Activated T-cell treated with anti-CD3 and anti-CD28 coated beads for 24 hours (primary cell): ENCODE results near the gene EPAS1.

ENCODE experiments used
- DNase-seq: peaks from one replicate; pipeline ENCODE4 v3.0.0-alpha.2; 2020; ENCODE audit warnings: low read depth

Gene EPAS1

DNA sequence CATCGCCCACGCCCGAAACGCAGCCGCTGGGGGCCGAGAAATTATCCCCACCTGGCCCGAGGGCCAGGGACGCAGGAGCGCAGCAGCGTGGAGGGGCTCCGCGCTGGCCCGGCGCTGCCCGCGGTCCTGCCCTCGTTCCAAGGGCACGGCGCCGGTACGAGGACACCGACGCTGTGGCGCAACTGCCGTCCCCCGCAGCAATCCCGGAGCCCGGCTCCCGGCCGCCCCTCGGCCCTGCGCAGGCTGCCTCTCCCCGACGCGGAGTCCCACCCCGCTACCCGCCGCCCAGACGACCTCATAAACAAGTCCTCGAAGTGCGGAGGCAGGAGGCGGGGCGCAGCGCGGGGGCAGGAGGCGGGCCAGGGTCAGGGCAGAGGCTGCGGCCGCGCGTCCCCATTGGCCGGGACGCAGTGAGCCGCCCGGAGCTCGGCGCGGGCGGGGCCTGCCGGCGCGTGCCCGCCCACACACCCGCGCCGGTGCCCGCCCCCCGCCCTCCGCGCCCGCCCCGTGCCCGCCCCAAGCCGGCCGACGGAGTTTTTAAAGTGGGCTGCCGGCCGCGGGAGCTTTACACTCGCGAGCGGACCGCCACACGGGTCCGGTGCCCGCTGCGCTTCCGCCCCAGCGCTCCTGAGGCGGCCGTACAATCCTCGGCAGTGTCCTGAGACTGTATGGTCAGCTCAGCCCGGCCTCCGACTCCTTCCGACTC lies at the start of gene EPAS1:
Gene EPAS1, plus strand, starts transcription at position 568 of the 706 bp plus-strand sequence. CDS start 505 bp downstream, outside the sequence.
- peak; percentile 65 for DNase-seq

DNA sequence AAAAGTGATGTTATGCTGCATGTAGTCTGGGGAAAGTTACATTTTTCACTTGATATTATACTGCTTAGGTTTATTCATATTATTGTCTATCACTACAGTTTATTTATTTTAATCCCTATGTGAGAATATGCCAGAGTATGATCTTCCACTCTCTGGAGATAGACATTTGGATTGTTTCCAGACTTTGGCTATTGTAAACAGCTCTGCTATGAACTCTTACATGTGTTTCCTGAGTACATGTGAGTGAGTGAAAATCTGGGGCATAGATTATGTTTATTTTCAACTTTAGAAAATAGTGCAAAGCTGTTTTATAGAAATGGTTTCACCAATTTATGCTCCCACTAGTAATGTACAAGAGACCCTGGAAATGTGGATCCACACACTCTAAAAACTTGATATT lies 49.0 kb upstream of the EPAS1 start:
- no peak for DNase-seq

DNA sequence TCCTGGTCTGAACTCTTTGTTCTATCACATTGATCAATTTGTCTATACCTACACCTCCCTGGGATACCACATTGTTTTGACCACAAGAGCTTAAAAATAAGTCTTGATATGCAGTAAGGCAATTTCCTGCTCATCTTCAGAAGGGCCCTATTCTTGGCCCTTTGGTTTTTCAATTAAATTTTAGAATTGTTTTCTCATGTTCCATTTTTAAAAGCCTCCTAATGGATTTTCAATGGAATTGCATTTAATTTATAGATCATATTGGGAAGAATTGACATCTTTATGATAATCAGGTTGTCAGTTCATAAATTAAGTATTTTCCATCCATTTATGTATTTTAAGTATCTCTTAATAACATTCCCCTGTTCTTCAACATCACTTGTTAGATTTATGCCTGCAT lies 47.6 kb upstream of the EPAS1 start:
- no peak for DNase-seq

DNA sequence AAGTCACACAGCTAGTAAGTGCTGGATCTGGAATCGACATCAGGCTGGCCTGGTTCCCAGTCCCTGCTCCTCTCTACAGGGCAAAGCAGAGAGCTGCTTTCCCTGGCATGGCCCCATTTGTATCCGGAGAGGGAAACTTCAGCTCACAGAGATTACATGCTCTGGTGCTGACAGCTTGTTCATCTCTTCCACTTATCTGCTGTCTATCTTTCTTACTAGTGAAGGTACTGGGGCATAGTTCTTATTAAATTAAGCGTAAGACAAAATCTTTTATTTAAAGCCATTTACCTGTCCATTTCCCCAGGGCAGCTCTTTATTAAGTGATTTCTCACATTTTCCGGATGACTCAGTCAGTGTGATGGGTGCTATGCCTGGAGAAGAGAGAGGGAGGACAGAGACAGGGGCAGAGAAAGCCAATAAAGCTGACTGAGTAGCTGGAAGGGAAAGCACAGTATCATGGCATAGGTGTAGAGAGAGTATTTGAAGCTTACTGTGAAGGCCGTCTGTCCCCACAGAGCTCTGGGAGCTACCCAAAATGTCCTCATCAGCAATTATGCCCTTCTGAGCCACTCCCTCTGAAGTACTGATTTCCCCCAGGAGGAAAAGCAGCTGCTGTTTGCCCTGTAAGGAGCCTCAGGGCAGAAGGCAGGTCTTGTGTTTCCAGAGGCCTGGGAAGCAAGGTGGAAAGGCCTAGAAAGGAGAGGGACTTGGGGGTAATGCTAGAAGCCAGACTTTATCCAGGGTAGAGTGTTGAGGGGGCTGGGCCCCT lies 44.1 kb upstream of the EPAS1 start:
- no peak for DNase-seq

DNA sequence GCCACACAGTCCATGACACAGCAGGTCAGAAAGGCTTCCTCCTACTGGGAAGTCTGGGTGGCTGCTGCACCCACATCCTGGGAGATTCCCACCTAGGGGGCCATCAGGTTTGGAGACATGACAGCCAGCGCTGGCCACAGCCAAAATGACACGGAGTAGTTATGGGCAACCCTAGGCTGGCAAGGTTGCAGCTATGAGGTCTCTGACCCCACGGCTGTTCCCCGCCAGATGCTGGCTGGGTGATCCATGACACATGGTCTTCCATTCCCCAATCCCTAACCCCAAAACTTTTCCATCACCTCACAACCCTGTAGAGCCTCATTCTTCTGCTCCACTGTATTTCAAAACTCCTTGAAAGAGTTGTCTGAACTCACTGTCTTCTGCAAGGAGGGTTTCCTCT lies 42.7 kb upstream of the EPAS1 start:
- no peak for DNase-seq

DNA sequence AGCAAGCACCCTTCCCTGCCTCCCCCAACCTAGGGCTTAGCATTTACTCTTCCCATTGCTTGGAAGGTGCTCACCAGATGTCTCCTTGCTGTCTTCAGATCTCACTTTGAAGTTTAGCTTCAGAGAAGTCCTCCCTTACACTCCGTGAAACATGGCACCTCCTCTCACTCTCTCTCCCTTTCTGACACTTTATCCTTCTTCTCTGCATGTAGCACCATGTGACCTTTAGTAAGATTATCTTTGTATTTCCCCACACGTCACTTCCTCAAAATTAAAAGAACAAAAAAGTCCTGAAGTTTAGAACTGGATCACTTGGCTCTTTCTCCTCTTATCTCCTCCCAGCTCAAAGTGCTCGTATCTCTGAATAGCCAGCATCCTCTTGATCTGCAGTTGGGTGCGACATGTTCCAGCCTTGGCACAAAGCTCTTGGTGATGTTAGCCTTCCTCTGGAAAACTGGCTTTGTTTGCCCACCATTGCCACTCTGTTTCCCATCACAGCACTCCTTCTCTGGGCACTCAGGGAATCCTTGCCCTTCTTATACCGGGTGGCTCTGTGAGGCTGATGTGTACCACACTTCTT lies 40.6 kb upstream of the EPAS1 start:
- no peak for DNase-seq

DNA sequence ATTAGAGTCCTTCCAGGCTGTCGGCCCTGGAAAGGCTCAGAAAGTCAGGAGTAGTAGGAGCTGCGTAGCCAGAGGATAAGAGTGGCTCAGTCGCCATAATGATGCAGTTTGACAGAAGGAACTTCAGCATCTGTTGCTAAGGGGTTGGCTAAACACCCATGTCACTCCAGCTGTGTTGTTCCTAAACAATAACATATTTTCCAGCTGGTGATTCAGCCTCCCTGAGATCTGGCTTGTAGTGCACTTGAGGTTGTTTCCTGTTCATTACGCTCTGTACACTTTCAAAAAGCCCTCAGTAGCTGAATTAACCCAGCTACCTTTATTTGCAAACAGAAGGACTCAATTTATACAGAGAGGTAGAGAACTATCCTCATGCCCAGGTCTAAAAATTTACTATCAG lies 39.7 kb upstream of the EPAS1 start:
- DNase-seq = no peak

DNA sequence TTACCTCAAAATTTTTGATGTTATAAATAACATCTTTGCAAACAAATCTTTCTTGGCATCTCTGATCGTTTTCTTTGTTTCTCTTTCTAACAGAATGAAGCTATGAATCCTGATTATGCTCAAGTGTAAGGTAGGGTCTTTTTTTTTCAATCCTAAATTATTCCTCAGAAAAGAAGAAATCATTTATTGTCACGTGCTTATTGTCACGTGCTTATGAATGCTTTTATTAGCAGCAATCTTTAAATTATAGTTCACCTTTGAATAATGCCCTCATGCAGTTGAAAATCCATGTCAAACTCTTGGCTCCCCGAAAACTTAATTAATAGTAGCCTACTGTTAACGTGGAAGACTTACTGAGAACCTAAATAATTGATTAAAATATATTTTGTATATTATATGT lies 39.2 kb upstream of the EPAS1 start:
- DNase-seq = no peak

DNA sequence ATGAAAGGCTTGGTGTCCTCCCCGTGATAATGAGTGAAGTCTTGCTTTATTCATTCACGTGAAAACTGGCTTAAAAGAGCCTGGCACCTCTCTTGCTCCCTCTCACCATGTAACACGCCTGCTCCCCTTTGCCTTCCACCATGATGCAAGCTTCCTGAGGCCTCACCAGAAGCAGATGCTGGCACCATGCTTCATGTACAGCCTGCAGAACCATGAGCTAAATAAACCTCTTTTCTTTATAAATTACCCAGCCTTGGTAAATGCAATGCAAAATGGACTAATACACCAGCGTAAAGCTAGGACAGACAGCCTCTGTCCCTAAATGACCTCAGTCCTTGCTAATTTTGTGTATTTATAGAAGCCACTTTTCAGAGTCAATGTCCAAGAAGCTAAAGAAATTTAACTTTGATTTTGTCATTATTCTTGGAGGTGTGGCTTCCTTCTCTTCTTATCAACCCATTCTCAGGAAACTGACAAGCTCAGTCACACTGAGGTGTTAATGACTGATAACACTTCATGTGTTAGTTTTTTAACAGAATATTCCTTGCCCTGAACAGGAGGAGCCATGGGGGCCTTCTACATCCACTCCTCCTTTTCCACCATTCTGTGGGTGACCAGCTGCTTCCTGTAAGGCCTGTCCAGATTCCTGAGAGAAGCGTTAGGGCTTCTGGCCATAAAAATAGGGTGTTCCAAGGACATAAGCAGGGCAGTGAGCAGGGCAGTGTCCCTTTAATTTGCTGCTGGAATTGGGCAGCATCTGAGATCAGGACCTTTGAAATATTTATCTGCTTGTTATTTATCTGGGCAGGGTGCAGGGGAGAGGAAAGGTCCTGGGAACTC lies 38.0 kb upstream of the EPAS1 start:
- DNase-seq = no peak

DNA sequence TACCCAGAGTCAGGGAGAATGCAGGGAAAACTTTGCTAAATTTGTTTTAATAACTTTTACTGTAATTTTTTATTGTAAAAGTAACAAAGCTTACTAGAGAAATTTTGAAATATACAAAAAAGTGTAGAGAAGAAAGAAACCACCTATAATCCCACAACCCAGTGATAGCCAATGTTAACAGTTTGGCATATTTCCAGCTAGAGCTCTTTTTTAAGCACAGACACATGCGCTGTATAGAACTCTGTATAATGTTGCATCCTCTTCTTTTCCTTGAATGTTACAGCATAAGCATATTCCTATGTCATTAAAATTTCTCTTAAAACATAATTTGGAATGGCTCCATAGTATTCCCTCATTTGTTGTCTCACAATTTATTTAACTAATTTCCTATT lies 37.4 kb upstream of the EPAS1 start:
- no peak for DNase-seq

DNA sequence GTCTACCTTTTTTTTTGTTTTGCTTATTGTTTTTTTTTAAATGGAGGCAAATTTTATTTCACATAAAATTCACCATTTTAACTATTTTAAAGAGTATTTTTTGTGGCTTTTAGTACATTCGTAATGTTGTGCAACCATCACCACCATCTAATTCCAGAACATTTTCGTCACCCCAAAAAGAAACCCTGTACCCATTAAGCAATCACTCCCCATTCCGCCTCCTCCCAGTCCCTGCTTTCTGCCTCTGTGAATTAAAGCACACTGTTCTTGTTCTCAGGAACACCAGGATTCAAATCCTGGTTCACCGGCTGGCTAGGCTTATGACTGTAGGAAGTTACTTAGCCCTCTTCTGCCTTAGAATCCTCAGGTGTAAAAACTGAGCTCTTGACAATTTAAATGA lies 36.9 kb upstream of the EPAS1 start:
- no peak for DNase-seq

DNA sequence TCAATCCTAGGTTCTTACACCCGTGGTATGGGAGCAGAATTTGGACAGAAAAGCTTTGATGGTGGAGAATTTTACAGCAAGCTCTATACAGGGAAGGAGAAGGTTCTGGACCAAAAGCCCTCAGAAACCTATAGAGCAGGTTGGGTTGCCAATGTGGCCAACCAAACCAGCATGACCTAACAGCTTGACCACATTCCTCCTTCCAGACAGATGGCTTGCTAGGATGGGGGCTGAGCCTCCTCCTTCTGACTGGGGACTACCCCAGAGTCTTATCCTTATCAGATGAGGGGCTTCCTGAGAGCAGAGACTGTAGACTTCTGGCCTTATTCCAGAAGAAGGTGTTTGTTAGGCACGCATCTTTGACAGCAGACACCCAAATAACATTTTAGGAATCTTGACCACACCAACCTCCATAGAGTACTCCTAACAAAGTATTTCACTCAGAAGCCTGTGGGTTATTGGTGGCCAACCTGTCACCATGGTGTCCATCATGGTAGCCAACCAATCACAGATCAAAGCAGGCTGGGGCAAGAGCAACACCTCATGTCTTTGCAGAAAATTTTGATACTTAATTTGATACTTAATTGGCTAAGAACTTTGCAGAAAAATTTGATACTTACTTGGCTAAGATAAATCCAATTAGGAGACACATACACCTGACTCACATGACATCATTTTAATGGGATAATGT lies 34.8 kb upstream of the EPAS1 start:
- no peak for DNase-seq

DNA sequence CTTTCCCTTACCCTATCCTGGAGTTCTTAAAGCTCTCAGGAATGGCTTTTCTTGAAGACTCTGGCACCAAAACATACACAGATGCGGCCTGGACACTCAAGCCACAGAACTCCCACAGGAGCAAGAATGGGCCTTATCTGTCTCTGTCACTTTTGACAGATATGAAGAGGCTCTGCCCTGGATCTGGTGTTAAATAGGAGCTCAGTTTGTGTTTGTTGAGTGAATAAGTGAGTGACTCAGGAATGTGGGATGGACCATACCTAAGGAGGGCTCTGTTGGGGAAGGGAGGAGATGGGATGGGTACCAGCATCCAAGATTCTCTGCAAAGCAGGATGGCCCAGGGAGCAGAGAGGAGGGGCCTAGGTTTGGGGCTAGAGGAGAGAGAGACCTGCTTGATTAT lies 33.9 kb upstream of the EPAS1 start:
- DNase-seq = no peak

DNA sequence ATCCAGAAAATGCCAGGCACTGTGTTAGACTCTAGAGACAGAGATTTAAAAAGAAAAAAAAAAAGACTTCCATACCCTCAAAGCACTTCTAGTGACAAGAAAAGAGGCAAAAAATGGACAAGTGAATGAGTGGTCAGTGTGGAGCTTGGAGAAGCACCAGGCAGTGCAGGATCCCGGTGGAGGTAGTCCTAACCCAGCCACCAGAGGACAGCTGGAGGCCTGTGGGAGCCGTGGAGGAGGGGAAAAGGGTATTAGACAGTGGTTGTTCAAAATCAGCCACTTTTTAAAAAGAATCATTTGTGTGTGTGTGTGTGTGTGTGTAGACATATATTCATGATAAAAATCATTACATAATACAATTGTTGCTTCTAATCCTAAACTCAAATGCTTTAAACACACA lies 32.8 kb upstream of the EPAS1 start:
- no peak for DNase-seq

DNA sequence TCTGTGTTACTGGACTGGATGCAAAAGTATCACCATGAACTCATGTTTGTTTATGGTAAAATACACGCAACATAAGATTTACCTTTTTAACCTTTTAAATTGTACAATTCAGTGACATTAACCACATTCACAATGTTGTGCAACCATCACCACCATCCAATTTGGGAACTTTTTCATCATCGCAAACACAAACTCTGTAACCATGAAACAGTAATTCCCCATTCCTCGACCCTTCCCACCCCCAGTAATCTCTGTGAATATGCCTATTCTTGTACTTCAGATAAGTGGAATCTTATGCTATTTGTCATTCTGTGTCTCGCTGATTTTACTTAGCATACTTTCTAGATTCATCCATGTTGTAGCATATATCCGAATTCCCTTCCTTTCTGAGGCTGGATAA lies 31.1 kb upstream of the EPAS1 start:
- DNase-seq = no peak

DNA sequence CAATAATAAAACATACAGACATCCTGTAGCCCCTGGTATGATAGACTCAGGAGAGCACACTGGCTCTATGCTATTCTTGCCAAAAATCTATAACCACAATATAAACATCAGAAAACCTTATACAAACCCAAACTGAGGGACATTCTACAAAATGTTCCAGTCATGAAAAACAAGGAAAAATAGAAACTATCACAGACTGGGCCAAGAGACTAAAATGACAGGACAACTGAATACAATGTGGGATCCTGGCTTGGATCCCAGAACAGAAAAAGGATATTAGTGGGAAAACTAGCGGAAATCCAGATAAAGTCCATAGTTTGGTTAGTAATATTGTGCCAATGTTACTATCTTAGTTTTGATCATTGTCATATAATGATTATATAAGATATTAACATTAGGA lies 29.6 kb upstream of the EPAS1 start:
- DNase-seq = no peak

DNA sequence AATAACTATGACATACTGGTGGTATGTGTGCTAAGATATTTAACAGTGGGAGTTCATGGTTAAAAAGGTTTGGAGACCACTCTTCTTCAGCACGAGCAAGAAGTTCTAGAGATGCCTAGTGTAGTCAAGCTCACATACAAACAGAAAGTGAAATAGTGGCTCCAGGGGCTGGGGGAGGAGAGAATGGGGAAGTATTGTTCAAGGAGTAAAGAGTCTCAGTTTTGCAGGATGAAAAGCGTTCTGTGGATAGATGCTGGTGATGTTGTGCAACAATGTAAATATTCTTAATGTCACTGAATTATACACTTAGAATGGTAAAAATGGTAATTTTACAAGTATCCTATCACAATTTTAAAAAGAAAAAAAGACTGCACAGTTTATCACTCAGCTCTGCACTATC lies 29.0 kb upstream of the EPAS1 start:
- no peak for DNase-seq

DNA sequence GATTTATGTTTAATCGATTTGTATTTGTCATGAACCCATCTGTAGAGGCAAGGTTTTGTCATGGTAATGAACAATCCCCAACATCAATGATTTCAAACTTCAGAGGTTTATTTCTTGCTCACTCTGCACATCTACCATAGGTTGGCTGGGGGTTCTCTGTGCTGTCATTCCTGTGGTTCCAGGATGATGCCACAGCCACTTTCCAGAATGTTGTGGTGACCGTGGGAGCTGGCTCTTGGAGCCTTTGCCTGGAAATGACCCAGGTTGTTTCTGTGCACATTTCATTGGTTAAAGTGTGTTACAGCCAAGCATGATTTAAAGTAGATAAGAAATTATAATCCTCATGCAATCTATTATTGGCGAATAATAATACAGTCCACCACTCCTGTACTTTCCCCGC lies 28.2 kb upstream of the EPAS1 start:
- no peak for DNase-seq

DNA sequence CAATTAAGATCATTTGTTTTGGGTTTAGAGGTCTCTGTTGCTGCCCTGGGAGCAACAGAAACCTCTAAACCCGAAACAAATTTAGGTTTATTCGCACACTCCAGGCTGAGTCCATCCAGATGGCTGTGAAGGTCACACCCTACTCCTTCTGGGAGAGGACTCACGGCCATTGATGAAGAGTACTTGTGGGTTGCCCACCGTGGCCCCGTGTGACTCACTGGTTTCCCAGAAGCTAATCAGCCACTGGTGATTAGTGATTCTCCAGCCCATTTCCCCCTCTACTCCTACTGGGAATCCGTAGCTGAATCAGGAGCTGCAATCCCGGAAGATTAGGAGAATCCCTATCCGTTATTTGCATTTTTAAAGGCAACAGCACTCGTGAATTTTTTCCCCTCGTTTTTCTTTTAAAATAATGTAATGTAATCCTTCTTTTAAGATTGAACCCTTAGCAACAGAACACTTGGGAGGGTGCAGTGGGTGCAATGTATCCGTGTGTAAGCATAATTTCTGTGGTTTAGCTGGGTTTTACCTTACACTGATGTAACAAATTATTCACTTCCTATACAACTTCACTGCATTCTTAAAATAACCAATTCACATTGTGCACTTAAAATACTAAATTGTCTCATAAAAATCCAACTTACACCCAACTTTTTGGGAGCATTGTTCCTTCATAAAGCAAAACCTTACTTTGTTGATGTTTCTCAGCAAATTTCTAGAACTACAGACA lies 27.5 kb upstream of the EPAS1 start:
- no peak for DNase-seq

DNA sequence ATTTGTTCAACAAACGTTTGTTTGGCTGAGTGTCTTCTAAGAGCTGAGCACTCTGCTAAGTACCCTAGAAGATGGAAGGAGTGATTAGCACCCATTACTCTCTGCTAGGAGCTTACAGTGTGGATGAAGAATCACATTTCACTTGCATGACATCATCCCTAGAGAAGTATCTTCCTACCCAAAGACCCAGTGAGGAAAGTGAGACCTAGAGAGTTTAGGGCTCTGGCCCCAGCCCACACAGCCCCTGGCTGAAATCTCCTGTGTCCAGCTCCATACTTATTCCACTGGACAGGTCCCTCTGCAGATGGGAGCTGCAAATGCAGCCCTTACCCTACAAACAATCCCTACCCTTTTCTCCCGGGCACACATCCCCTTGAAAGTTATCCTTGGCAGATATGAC lies 26.8 kb upstream of the EPAS1 start:
- no peak for DNase-seq

DNA sequence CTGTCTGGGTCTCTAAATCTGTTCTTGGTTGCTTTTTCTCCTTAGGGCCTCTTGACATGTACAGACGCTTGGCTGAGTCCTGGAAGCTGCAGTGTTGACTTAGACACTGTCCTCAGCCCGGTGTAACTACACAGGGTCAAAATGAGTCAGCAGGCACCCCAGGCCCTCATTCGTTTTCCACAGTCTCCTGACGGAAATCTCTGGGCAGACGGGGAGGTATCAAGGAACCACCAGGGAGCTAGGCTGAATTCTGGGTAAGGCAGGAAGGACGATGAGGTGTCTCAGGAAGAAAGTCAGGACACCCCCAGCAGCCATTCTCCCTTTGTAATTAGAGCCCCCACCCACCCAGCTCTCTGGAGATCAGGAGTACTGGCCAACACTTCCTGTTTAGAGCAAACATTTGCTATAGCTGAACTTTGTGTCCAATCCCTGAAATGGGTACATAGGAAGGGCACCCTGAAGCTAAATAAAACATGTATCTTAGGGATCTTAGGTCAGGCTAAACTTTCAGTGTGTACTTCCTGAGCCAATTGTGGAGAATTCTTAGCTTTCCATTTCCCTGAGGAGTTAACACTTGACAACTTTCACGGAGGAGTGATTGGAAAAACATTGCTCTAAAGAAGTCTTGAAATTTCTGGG lies 23.9 kb upstream of the EPAS1 start:
- DNase-seq = no peak
